HG03521 (cell line): ENCODE data around the gene DNAJB12.
"Not testable (repeated sequence)": the region's sequence is repeated elsewhere in the genome, so short reads cannot be mapped to it uniquely, and the experiment has no call there.

ENCODE experiments used
- ATAC-seq: cut with Tn5 transposase; IDR thresholded peaks from one replicate; pipeline ENCODE4 v1.9.1; 2021; ENCODE audit warnings: mild to moderate bottlenecking, moderate library complexity; ENCODE audit not compliant: unreplicated experiment

The DNAJB12 gene

DNA sequence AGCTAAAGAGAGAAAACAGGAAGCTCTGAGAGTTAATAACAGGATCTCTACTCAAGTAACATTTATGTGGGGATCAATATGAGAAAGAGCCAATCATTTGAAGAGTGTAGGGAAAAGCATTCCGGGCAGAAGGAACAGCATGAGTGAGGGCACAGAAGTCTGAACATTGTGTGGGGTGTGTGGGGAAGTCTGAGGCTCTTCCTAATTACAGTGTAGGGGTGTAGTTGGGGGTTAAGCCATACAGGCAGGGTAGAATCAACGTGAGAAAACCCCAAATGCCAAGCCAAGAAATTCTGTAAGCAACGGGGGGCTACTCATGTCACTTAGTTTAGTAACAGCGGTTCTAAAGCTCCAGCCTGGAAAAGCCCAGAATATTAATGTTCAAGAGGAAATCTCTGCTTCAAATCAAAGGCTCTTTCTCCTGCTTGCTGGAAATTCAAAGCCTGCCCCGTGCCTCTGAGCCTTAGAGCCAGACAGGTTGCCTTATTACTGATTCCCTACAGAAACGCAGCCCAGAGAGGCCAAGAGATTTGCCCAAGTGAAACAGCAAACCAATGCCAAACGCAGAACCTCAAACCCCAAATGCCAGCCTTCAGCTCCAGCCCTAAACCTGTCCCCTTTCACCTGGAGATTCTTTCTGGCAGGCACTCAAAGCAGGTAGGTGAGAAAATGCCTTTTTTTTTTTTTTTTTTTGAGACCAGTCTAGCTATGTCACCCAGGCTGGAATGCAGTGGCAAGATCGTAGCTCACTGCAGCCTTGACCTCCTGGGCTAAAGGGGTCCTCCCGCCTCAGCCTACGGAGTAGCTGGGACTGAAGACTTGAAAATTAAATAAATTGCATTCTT, 36.1 kb downstream of the DNAJB12 start:
- no peak for ATAC-seq

GRCh38 chr10:72316748-72317435, 37.8 kb downstream of the DNAJB12 start:
- ATAC-seq = no peak

- ATAC-seq = no peak
These were observed 38.4 kb downstream of the DNAJB12 start for GRCh38 chr10:72316386-72316700.

DNA sequence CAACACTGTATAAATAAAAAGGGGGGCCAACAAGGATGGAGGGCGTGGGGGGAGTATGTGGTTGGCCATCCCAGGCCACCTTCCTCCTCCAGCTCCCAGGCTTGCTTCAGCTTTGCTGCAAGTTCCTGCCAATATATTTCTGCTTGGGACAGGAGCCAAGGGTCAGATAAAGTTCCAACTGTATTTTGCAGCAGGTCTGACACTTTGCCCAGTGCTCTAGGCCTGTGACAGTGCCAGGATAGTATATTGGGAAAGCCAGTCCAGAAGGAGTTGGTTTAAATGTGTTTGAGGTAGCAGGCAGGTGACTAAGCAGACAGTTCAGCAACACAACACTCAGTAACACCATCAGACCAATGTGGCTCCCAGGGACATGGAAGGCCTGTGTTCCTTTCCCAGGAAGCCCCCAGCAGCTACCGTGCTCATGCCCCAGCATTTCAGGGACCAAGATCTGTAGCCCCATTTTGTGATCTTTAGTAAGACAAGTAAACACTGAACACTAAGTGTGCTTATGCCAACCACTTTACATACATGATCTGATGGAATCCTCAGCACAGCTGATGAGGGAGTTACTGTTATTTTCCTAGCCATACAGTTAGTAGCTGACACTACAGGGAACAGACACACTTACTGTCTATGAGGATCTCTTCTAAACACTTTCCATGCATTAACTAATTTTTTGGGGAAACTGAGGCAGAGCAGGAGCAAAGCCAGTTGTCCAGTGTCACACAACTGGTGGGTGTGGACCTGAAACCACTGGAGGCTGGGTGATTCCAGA, 38.9 kb downstream of the DNAJB12 start:
- no peak for ATAC-seq

DNA sequence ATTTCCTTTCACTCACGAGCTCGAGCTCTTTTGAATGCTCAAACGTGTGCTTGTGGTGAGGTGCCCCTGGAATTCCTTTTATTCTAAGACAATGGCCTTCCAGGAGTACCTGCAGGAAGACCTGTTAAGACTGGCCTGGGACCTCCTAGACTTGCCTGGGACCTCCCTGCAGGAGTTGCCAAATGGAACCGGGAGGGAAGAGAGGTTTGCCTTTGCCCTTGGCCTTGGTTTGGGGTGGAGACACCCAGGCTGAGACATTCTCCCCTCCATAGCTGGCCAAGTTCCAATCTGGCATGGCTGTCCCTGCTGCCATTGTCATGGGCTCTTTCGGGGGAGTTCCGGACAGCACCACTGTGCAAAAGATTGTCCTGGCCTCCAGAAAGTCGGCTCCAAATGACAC, 39.7 kb downstream of the DNAJB12 start:
- no peak for ATAC-seq

- no peak for ATAC-seq
These were observed 40.5 kb downstream of the DNAJB12 start for GRCh38 chr10:72314263-72314662.

- no peak for ATAC-seq
These were observed 41.8 kb downstream of the DNAJB12 start for GRCh38 chr10:72312865-72313391.

DNA sequence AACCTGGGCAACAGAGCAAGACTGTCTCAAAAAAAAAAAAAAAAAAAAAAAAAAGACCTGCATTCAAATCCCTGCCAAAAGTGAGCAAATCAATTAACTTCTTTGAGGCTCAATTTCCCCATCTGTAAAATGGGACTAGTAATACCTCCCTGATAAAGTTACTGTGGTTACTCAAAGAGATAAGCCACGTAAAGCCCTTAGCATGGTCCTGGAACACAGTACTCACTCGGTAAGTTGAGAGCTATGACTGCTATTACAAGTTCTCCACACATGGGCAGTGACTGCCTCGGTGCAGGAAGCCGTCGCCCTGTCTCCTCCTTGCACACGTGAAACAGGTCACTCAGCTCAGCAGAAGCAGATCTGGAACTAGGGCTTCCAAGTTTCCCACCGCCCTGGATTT, 43.1 kb downstream of the DNAJB12 start:
- no peak for ATAC-seq

DNA sequence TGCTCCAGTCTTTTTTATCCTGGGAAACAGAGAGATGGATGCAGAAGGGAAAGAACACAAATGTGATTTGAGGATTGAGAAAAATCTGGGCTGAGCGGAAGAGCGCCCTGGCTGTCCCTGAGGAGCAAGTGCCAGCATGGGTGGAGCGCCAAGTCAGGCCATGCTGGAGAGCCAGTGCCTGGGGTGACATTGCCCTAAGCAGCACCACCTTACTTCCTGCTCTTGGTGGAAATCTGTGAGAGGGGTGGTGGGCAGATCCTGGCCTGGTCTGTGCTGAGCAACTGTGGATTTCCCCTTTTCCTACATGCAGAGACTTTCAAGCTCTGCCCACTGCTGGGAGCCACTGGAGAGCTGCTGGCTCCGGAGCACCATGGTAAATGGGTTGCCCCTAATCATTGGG, 44.1 kb downstream of the DNAJB12 start:
- ATAC-seq = no peak

GRCh38 chr10:72310241-72310633, 44.5 kb downstream of the DNAJB12 start:
- ATAC-seq = no peak

DNA sequence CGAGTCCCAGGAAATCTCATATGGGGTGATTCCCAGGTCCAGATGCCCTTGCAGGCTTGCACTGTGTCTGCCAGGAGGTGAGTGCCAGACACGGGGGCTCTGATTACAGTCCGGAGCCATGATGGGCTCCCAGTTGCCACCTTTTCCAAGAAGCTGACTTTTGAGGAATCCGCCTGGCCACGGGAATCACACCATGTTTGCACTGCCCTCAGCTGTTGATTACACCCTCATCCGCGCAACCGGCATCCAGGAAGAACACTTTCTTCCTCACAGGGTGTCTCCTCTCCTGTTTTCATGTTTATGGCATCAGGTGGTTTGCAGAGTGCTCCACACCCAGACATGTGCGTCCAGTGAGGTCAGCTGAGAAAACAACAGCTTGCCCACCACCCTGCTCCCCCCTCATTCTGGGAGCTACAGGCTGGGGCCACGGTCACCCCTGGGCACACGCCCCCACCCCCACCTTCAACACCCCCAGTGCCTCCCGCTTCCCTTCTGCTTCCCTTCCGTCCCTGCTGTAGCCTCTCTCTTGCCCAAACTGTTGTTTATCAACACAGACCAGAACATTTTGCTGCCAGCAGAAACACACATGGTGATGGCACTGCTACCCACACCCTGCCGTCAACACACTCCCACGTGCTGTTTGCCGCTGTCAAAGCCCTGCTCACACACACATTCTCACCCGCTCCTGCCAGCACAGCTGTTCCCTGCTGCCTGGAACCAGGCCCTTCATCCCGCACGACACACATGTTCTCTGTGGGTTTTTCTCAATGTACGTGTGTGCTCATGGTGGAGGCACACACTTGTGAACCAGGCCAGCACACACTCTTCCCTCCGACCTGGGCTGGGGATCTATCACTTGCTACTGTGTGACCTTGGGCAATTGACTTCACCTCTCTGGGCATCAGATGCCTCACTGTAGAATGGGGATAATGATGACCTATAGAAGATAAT, 45.2 kb downstream of the DNAJB12 start:
- no peak for ATAC-seq

GRCh38 chr10:72308320-72308987, 46.3 kb downstream of the DNAJB12 start:
- no peak for ATAC-seq

- ATAC-seq = not testable (repeated sequence)
These were observed 47.0 kb downstream of the DNAJB12 start for GRCh38 chr10:72307711-72308110.

DNA sequence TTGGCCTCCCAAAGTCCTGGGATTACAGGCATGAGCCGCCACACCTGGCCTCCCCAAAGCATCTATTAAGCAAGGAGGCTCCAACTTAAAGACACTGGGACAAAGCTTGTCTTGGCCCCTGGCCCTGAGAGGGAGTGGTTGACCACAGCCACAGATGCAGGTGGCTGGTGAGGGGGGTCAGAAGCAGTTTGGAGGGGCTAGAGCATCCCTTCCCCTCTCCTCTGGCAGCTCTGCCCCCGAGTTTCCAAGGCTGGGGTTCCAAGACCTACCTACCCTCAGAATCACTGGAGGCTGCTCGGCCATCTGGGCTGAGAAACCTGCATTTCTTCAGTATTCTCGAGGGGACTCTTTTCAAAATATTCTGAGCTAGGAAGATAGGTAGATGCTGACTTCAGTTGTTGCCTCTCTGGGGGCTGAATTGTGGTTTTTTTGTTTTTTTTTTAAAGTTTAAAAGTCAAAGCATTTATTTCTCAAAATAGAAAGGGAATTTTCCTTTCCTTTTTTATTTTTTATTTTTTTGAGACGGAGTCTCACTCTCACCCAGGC, 48.4 kb downstream of the DNAJB12 start:
- ATAC-seq = no peak

DNA sequence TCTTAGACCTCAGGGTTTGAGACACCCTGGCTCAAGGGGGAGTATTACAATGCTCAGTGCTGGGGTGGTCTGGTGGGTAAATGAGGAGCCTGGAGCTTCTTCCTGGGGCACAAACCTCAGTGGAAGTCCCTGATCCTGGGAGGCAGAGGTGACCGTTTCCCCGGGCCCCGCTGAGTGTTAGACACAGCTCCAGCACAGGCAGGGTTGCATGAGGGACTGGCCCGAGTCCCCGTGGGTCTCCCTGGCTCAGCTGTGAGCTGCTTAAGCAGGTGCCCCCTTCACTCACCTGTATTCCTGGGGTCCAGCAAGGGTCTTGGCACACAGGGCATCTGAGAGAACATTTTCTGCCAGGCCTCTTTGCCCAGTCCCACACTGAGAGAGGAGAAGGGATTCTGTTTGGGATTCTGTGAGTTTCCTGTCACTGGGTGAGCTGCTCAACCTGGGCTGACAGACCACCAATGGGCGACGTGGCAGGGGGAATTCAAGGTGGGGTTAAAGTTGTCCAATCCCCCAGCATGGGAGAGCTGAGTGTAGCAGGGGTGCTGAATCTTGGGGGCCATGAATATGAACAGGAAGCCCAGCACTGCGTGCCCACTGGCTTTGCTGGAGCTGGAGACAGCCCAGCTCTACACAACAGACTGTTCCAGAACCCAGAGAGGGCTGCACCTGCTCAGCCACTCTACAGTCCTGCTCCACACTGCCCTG, 51.1 kb downstream of the DNAJB12 start:
- ATAC-seq = no peak

GRCh38 chr10:72298592-72299519, 55.9 kb downstream of the DNAJB12 start:
- ATAC-seq = no peak

- ATAC-seq = peak; percentile 75
These were observed 56.7 kb downstream of the DNAJB12 start for GRCh38 chr10:72297805-72298591.
